HG02885 (cell line): Measurements from ENCODE around the gene FIBIN.
"Not testable (repeated sequence)": the region's sequence is repeated elsewhere in the genome, so short reads cannot be mapped to it uniquely, and the experiment has no call there.

Experiments used
- ATAC-seq: cut with Tn5 transposase; IDR thresholded peaks from one replicate; pipeline ENCODE4 v1.9.1; 2021; ENCODE audit warnings: mild to moderate bottlenecking; ENCODE audit not compliant: unreplicated experiment, poor library complexity

FIBIN gene

DNA sequence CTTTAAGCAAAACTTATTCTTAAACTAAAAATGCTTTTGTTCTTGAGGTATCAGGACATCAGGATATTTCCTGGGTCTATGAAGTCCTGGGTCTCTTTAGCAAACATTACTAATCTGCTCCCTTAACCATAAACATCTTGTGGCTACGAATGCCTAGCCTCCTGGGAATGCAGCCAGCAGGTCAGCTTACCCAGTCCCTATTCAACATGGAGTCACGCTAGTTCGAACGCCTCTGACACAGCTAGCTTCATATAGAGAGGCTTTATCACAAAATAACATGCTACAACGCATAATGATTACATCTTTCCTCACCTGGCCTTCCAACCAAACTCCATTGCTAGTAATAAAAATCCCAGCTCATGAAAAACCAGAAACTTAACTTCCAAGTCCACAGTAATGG, 17.5 kb upstream of the FIBIN start:
- no peak for ATAC-seq

GRCh38 chr11:26977209-26977608, 16.7 kb upstream of the FIBIN start:
- ATAC-seq, result not testable (repeated sequence)

- no peak for ATAC-seq
These were observed 10.3 kb upstream of the FIBIN start for GRCh38 chr11:26983645-26984044.

DNA sequence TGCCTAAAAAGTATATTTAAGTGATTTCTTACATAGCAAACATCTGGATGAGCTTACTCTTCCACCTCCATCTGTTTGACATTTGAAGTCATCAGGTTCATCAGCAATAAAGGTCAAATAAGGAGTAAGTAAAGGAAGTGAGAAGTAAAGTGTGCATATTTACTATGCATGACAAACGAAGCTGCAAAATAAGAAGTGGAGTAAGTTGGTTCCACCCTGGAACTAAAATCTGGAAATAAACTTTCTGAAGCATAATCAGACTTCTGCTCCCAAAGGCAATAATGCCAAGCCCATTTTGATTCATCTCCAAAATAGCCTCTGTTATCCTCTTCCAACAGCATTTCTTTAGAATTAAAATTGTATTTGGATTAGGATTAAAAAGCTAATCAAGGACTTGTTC, 8.4 kb upstream of the FIBIN start:
- no peak for ATAC-seq

DNA sequence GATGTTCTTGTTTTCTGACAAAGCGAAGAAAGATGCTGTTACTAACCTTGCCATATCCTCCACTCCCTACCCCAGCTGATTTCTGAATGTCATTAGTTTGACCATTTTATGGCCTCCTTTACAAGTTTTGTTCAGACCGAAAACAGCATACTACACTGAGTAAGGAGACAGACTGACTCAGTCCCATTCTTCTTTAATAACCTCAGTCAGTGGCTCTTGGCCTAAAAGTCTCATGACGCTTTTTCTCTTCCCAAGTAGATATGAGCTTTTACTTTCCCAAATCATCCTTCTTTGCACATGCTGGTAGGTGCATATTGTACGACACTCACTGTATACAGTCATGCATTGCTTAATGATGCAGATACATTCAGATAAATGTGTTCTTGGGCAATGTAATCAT, 8.0 kb upstream of the FIBIN start:
- no peak for ATAC-seq

DNA sequence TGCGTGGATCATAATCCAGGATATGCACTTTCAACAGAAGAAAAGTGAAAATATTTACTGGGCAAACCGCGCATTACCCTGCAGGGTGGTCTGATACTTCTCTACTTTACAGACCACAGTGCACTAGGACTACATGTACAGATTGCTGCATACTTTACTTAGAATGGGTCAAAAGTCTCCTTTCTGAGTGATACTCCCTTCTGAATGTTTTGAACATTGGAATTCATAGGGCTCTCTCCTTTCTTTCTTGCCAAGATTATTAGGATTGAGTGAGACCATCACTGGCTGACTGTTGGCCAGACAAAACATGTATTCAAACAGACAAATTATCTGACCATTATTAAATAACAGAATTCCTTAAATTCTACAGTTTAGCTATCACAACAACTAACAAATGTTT, 6.6 kb upstream of the FIBIN start:
- ATAC-seq, result no peak

DNA sequence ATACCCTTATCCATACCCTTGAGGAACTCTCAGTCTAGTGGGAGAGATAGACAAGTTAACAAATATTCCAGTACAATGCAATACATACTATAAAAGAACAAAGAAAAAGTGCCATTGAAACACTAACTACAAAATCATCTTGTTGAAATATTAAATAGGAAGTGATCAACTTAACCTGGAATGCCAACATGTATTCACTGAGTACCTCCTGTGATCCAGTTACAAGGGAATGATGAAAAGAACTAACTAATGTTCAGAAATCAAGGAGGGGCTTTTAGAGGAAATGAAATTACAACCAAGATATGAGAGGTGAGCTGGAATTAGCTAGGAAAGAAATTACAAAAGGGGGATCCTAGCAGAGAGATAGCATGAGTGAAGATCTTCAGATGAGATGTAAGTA, 6.2 kb upstream of the FIBIN start:
- no peak for ATAC-seq

GRCh38 chr11:26992031-26992541, 1.8 kb upstream of the FIBIN start:
- ATAC-seq, result no peak

- ATAC-seq, result no peak
These were observed 751 bp downstream of the FIBIN start for GRCh38 chr11:26994631-26995095.

DNA sequence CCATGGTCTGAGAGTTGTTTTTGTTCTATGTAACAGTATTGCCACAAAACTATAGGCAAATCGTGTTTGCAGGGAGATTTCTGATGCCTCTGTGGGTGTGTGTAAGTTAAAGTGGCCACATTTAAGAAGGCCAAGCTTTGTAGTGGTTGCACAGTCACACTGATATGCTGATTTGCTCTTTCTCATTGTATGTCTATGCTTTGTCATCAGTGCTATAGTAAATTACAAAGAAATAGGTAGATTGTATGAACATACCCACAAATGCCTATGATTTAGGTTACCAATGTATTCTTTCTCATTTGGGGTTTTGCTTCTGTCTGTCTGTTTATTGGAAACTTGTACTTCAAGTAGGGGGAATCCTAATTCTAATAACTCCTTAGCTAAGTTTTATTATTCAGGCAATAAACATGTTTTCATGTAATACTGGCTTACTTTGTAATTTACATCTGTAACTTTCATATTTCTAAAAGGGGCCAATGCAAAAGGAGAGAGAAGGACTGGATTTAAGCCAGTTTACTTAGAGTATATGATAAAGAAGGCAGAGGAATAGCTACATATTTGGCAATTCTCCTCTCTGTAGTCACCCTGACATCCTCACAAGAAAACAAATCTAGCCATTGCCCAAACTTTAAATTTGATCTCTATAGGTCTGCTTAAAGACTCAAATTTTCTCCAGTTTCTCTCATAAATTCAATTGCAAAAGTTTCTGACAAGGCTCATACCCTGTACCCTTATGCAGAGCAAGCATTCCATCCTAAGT, 2.0 kb downstream of the FIBIN start:
- ATAC-seq, result no peak

- no peak for ATAC-seq
These were observed 3.5 kb downstream of the FIBIN start for GRCh38 chr11:26997378-26997777.

DNA sequence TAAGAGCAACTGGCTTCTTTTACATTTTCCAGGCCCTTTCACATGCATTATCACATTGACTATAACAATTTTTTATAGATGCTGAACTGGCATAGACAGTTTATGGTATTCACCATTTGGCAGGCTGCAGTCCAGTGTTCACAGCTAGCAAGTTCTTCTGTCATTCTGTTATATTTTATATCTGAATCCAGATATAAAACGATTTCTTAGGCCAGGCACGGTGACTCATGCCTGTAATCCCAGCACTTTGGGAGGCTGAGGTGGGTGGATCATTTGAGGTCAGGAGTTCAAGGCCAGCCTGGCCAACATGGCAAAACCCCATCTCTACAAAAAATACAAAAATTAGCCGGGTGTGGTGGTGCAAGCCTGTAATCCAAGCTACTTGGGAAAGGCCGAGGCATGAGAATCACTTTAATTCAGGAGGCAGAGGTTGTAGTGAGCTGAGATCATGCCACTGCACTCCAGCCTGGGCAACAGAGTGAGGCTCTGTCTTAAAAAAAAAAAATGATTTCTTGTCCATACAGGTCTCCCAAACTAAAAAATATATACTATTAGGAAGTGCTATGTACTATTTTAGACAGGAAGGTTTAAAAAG, 7.3 kb downstream of the FIBIN start:
- not testable (repeated sequence) for ATAC-seq

DNA sequence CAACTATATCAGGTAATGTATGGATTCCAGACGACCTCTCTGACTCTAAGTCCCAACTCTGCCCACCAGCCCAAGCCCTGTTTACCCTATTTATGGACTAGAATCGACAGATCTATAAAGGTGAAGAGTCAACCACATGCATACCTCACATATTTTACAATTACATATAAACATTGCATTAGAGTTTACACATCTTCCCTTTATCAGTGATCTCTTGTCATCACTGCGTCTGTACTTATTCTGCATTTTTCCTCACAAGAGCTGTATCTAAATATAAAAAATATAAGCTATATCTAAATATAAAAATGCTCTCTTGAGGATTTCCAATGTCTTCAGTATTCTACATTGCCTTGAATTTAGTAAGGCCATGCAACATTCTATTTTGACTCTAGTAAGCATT, 8.5 kb downstream of the FIBIN start:
- no peak for ATAC-seq

DNA sequence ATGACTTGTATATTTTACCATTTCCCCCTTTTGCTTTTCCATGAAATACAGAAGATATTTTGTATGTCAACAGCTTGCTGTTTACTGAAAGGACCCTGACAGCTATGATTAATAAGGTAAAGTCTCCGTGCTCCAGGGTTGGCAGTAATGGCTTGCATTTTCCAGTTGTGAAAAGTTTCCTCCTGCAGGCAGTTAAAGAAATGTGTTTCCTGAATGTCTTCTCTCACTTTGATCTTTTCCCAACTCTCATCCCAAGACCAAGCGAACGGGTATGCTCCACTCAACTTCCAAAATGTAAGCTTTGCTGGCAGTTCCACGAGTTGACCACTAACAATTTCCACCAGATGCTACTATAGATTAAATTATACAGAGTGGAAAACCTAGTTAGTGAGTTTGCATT, 8.9 kb downstream of the FIBIN start:
- no peak for ATAC-seq

GRCh38 chr11:27004103-27004502, 10.2 kb downstream of the FIBIN start:
- ATAC-seq, result no peak

DNA sequence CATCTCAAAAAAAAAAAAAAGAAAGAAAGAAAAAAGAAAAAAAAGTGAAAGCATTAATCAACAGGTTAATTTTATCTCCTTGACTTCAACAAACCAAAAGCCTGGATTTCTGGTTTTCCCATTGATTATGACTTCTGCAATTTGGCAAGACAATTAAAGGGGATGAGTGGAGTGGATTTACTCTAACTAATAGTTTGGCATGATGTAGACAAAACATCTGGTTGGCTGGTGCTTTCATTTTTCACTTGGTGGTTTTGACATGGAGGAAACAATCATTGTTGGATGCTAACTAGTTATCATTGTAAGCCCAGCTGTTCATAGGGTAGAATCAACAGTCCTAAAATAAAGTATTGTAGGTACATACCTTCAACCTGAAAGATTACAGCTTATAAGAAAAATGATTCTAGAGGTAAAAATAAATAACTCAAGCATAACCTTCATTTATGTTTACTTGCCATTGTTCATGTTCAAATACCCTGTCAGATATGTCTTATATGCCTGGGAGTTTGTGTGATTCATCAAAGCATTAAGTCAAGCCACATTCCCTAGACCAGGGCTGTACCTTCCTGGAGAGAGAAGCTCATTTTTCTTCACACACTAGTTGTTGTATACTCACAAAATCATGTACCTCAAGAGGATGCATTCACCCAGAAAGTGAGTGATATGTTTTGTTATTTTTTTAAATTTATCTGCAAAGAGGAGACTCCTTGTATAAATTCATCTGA, 15.1 kb downstream of the FIBIN start:
- ATAC-seq, result no peak

DNA sequence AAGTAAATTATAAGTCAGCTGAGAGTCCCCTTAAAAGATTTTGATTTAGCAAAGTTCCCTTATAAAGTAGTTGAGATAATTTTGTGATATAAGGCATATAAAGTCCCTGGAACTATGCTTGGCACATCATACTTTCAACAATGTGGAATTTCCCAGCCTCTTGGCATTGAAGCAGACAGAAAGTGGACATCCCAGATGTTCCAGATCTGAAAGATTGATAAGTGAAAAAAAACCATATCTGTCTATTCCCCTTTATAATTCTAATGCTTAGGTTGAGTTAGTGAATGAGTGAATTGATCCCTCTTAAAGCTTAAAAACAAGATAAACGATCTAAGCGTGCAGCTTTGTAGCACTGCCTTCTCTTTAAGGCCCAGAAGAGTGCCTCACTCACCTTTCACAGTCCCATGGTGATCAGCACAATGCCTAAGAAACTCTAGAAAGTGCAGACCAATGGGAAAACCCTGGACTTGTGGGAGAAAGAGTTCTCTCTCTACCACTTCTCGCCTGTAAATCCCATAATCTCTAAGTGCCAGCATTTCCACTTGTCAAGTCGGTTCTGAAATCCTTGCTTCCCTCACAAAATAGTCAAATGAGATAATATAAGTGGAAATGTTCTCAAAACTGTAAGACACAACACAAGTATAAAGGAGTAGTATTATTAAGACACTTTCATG, 17.8 kb downstream of the FIBIN start:
- ATAC-seq, result no peak

- ATAC-seq, result no peak
These were observed 18.5 kb downstream of the FIBIN start for GRCh38 chr11:27012234-27012921.

GRCh38 chr11:27013781-27014361, 20.0 kb downstream of the FIBIN start:
- ATAC-seq, result no peak
